CD4-positive, alpha-beta T cell (primary cell): ENCODE results near the gene ACSL3. TPM values are rescaled to one million over a fixed set of nuclear protein-coding genes. Genes with fewer than 3 reads are reported as not detected.

Source experiments
- ATAC-seq: fragments of 200-7000 bp; cut with Tn5 transposase; one replicate; pipeline ENCODE4 v1.10.0; 2022; ENCODE audit warnings: mild to moderate bottlenecking; ENCODE audit not compliant: poor library complexity
- CTCF ChIA-PET: fragments of 350-600 bp; sonication (Branson Sonifier 250); formaldehyde crosslinking; loops from one replicate; lab custom pipeline; 2021; ENCODE audit warnings: antibody characterized with exemption, inconsistent platforms; lab: Charles Lee
- POLR2A ChIA-PET: fragments of 350-600 bp; sonication (Branson Sonifier 250); formaldehyde crosslinking; loops from one replicate; lab custom pipeline; 2021; ENCODE audit warnings: antibody characterized with exemption, inconsistent platforms; lab: Charles Lee
- DNase-seq, 14 experiments: peaks; one replicate each; pipeline ENCODE4 v3.0.0-alpha.2; 2013 to 2020; ENCODE audit warnings: mixed read lengths in 2 of 14
- H3K27ac ChIP-seq, 2 donors: one replicate each; pipeline versions ENCODE4 v1.5.1 to v1.7.0; 2013; ENCODE audit warnings: low read length in 2 of 2, low read depth in 1 of 2, mild to moderate bottlenecking in 1 of 2
- H3K27me3 ChIP-seq, 2 experiments: 1 replicate in 1 of 2; 2 replicates in 1 of 2; pipeline versions ENCODE4 v1.6.1 to v1.7.0; 2013; ENCODE audit warnings: low read length in 2 of 2, control low read depth in 1 of 2, mild to moderate bottlenecking in 1 of 2, moderate library complexity in 1 of 2; ENCODE audit not compliant: insufficient read depth in 2 of 2, control insufficient read depth in 1 of 2
- H3K36me3 ChIP-seq: one replicate; pipeline ENCODE4 v1.6.1; 2013; ENCODE audit warnings: low read length, control low read depth; ENCODE audit not compliant: insufficient read depth
- H3K4me1 ChIP-seq: one replicate; pipeline ENCODE4 v1.6.1; 2013; ENCODE audit warnings: low read length, control low read depth; ENCODE audit not compliant: insufficient read depth
- H3K4me3 ChIP-seq: one replicate; pipeline ENCODE4 v1.5.1; 2013; ENCODE audit warnings: mild to moderate bottlenecking, low read length, moderate library complexity
- H3K9me3 ChIP-seq, 2 experiments: 1 replicate in 1 of 2; 2 replicates in 1 of 2; pipeline versions ENCODE4 v1.6.1 to v1.7.0; 2013; ENCODE audit warnings: low read length in 2 of 2, mild to moderate bottlenecking in 2 of 2, control low read depth in 1 of 2, moderate library complexity in 1 of 2; ENCODE audit not compliant: control insufficient read depth in 1 of 2, insufficient read depth in 1 of 2
- H3K27ac Mint-ChIP-seq: one replicate; pipeline ENCODE4 v1.8.0; 2020; ENCODE audit warnings: mixed read lengths
- H3K27me3 Mint-ChIP-seq: one replicate; pipeline ENCODE4 v1.8.0; 2021; ENCODE audit warnings: mixed read lengths
- H3K36me3 Mint-ChIP-seq: one replicate; pipeline ENCODE4 v1.8.0; 2021; ENCODE audit warnings: low read depth, mixed read lengths
- H3K4me1 Mint-ChIP-seq: one replicate; pipeline ENCODE4 v1.8.0; 2021; ENCODE audit warnings: low read depth, mixed read lengths
- H3K4me3 Mint-ChIP-seq: one replicate; pipeline ENCODE4 v1.8.0; 2020; ENCODE audit warnings: mild to moderate bottlenecking, mixed read lengths
- H3K9me3 Mint-ChIP-seq: one replicate; pipeline ENCODE4 v1.8.0; 2020; ENCODE audit warnings: mixed read lengths
- CTCF ChIP-seq: fragments of 200-600 bp; IDR thresholded peaks from one replicate; pipeline ENCODE4 v1.8.0; 2022; ENCODE audit warnings: antibody characterized with exemption, mild to moderate bottlenecking
- intact Hi-C, 2 experiments: fragments of 100-400 bp; cut with DNase I in 1 of 2; cut with micrococcal nuclease in 1 of 2; formaldehyde crosslinking; loops; one replicate each; pipeline versions ENCODE4 v1.15.1 to v1.9.0; 2023 to 2025; cut with DNase I, micrococcal nuclease
- total RNA-seq, 174 experiments: library from RNA in 2 of 174; stranded (reverse) in 2 of 174; gene quantifications; one replicate each; pipeline ENCODE4 v1.2.3 and lab custom pipeline; 2021 to 2026

The ACSL3 gene
- total RNA-seq, 2 experiments from 2014 or later = 65.5 to 66.6 TPM

DNA sequence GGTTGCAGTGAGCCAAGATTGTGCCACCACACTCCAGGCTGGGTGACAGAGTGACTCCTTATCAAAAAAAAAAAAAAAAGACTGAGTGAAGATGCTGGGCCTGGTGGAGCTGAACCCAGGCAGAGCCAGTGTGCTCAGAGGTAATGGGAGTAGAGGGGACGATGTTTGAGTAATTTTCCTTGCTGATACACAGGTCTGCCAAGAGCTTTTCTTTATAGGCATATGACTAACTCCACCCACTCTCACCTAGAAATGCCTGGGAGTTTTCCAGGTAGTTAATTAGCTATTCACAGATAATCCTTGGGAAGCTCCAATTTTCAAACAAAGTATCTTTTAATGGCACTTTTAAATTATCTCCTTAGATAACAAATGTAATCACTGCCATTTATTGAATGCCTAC lies 33.4 kb upstream of the ACSL3 start:
- Histone ChIP-seq H3K27ac (no peak overlapping the region), H3K4me1 (no peaks in the 10 kb centered on the region), H3K9me3 (no peaks in the 10 kb centered on the region), H3K36me3 (no peaks in the 10 kb centered on the region), H3K4me3 (no peak overlapping the region), H3K27me3 (peaks cover 0 to 3% of the 10 kb centered on the region in 2 experiments)
- Mint-ChIP-seq H3K36me3 (no peaks in the 10 kb centered on the region), H3K4me3 (no peak overlapping the region), H3K27ac (no peak overlapping the region), H3K4me1 (no peaks in the 10 kb centered on the region), H3K27me3 (peaks cover 11% of the 10 kb centered on the region), H3K9me3 (no peaks in the 10 kb centered on the region)
- POLR2A ChIA-PET = no interaction called here
- intact Hi-C loops = no loop called here
- CTCF ChIA-PET = no interaction called here
- no peak for ATAC-seq
- no peak for TF ChIP-seq CTCF
- no peak for DNase-seq

DNA sequence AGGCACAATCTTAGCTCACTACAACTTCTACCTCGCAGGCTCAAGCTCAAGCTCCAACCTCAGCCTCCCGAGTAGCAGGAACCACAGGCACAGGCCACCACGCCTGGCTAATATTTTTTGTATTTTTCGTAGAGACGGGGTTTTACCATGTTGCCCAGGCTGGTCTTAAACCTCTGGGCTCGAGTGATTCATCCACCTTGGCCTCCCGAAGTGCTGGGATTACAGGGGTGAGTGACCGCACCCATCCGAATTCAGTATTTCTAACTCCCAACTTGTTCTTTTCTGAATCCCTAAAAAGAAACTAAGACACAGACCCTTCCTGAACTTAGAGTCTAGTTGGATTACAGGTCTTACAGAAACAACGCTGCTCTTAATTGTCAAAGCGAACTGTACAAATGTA lies 32.3 kb upstream of the ACSL3 start:
- no peak overlapping the region for H3K4me3 Mint-ChIP-seq
- peaks cover 11% of the 10 kb centered on the region for H3K27me3 Mint-ChIP-seq
- Histone ChIP-seq H3K4me3 (no peak overlapping the region), H3K27me3 (peaks cover 0 to 3% of the 10 kb centered on the region in 2 experiments), H3K4me1 (no peaks in the 10 kb centered on the region), H3K9me3 (no peaks in the 10 kb centered on the region), H3K36me3 (no peaks in the 10 kb centered on the region), H3K27ac (no peak overlapping the region)
- no peaks in the 10 kb centered on the region for H3K36me3 Mint-ChIP-seq
- CTCF ChIA-PET = no interaction called here
- DNase-seq (no peak), ATAC-seq (no peak)
- no peaks in the 10 kb centered on the region for H3K4me1 Mint-ChIP-seq
- TF ChIP-seq CTCF = no peak
- intact Hi-C loops = no loop called here
- POLR2A ChIA-PET = no interaction called here
- H3K9me3 Mint-ChIP-seq = no peaks in the 10 kb centered on the region
- H3K27ac Mint-ChIP-seq = no peak overlapping the region

DNA sequence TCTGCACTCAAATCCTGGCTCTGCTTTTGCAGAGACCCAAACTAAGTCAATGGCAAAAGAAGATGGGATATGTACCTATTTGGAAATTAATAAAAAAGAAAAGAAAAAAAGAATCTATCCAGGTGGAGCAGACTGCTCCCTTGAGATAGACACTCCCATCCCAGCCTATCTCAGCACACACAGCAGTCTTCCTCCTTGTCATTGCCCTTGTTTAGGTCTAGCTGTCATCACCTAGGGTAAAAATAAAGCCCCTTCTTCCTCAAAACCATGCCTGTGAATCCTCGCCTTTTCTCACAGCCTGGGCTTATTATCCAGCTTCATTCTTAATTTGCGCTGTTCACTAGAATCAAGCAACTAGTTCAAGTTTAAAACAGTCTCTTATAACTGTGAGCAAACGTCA lies 30.7 kb upstream of the ACSL3 start:
- Histone ChIP-seq H3K4me3 (no peak overlapping the region), H3K27ac (no peak overlapping the region), H3K27me3 (peaks cover 0 to 3% of the 10 kb centered on the region in 2 experiments), H3K4me1 (no peaks in the 10 kb centered on the region), H3K36me3 (no peaks in the 10 kb centered on the region), H3K9me3 (no peaks in the 10 kb centered on the region)
- no peak for DNase-seq
- Mint-ChIP-seq H3K27me3 (peaks cover 10% of the 10 kb centered on the region), H3K4me3 (no peak overlapping the region), H3K4me1 (no peaks in the 10 kb centered on the region), H3K27ac (no peak overlapping the region), H3K36me3 (no peaks in the 10 kb centered on the region), H3K9me3 (no peaks in the 10 kb centered on the region)
- TF ChIP-seq CTCF = no peak
- intact Hi-C loops = no loop called here
- ChIA-PET CTCF (no interaction called here), POLR2A (no interaction called here)
- ATAC-seq = no peak
